8988T (cell line): Measurements from ENCODE around the gene INTS4.
"Not testable (repeated sequence)": the region's sequence is repeated elsewhere in the genome, so short reads cannot be mapped to it uniquely, and the experiment has no call there.

ENCODE experiments used
- DNase-seq: peaks from one replicate; pipeline ENCODE4 v3.0.0; 2011

The INTS4 gene

DNA sequence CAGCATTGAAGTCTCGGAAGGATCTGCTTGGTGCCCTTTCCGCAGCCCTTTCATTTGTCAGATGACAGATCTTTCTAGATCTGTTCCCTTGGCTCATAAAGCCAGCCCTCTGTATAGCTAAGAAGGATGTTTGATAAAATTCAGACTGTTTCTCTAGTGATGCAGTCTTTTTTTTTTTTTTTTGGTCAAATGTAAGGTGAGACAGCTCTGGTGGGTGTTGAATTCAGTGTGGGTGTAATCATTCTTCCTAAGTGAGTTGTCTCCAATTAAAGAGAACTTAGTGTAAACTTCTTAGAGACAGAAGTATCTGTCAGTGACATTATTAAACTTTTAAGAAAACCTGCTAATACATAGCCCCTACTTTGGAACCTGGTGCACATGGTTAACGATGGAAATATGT lies 120.3 kb downstream of the INTS4 start:
- DNase-seq = no peak

DNA sequence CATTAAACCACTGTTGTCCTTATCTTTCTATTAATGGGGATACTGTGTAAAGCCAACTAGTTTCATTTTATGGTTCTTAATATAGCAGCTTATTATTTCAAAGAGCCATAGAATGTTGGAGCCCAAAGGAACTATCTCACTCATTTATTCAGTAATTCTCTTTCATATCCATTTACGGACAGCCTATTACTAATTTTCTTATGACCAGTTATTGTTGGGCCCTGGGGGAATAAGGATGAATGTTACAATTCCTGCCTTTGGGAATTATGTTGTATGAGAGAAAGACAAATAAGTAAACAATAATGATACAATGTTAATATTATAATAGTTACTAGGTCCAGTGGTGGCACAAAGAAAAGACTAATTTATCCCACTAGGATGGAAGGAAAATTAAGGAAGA lies 121.1 kb downstream of the INTS4 start:
- DNase-seq = no peak

- DNase-seq = no peak
Observed at GRCh38 chr11:77871855-77872254, 122.6 kb downstream of the INTS4 start.

DNA sequence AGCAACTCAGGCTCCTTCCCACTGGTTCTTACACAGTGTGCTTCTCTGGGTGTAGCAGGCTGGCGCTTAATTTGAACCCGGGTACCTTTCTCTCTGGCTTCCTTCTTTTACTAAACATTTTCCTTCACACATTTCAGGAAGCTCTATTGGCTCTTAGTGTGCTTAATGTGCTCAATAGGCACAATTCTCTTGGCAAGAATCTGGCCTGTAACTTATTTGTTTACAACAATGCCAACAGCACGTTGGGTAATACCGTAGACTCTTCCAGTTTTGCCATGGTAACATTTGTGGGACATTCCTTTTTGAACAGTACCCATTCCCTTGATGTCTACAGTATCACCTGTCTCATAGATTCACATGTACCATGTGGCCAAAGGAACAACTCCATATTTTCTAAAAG lies 125.7 kb downstream of the INTS4 start:
- DNase-seq = no peak

GRCh38 chr11:77866336-77866735 lies 128.1 kb downstream of the INTS4 start:
- DNase-seq = no peak

- no peak for DNase-seq
Observed at GRCh38 chr11:77865805-77866204, 128.7 kb downstream of the INTS4 start.

DNA sequence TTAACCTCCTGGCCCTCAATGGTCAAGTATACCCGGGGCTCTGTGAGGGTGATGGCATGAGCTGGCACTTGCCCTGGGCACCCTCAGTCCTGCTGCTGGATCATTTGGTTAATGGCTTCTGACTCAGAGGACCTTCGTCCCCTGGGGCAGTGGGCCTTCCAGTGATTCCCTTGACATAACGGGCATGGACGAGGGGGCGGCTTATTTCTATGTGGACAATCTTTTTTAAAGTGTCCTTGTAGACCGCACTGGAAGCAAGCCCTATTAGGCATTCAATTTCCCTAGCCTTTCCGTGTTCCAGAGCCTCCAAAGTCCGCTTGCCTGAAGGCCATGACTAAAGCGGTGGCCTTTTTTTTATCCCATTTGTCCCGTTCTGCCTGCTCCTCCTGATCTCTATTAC lies 133.0 kb downstream of the INTS4 start:
- not testable (repeated sequence) for DNase-seq

- DNase-seq = not testable (repeated sequence)
Observed at GRCh38 chr11:77857906-77858457, 136.5 kb downstream of the INTS4 start.

DNA sequence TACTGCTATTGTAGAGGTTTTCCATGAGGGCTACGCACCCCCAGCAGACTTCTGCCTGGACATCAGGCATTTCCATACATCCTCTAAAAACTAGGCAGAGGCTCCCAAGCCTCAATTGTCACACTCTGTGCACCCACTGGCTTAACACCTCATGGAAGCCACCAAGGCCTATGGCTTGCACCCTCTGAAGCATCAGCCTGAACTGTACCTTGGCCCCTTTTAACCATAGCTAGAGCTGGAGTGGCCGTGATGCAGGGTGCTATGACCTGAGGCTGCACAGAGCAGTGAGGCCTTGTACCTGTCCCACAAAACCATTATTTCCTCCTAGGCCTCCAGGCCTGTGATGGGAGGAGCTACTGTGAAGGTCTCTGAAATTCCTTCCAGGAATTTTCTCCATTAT lies 139.6 kb downstream of the INTS4 start:
- DNase-seq = no peak

DNA sequence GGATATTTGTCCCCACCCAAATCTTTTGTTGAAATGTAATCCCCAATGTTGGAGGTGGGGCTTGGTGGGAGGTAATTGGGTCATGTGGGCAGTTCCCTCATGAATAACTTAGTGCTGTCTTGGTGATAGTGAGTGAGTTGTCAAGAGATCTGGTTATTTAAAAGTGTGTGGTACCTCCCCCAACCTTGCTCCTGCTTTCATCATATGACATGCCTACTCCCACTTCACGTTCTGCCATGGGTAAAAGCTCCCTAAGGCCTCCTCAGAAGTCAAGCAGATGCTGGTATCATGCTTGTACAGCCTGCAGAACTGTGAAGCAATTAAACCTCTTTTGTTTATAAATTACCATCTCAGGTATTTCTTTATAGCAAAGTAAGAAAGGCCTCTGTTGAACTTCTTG lies 143.0 kb downstream of the INTS4 start:
- DNase-seq = no peak

GRCh38 chr11:77843700-77844099 lies 150.8 kb downstream of the INTS4 start:
- DNase-seq = not testable (repeated sequence)

DNA sequence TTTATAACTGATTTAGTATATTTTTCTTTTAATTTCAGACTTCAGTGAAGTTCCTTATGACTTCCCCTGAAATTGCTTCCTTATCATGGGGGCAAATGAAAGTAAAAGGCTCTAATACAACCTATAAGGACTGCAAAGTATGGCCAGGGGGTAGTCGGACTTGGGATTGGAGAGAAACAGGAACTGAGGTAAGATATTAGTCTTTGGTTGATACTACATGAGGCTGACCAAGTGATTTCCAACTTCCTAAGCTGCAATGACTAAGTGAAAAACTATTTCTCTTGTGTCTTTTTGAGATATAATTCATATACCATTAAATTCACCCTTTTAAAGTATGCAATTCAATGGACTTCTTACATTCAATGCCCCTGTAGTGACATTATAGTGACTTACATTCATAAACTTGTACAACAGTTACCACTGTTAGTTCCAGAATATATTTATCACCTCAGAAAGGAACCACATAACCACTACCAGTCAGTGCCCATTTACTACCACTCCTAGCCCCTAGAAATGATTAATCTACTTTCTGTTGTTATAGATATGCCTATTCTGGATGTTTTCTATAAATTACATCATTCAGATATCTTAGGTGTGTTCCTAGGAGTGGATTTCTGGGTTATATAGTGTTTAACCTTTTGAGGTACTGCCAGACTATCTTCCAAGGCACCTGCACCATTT lies 151.9 kb downstream of the INTS4 start:
- DNase-seq = no peak

DNA sequence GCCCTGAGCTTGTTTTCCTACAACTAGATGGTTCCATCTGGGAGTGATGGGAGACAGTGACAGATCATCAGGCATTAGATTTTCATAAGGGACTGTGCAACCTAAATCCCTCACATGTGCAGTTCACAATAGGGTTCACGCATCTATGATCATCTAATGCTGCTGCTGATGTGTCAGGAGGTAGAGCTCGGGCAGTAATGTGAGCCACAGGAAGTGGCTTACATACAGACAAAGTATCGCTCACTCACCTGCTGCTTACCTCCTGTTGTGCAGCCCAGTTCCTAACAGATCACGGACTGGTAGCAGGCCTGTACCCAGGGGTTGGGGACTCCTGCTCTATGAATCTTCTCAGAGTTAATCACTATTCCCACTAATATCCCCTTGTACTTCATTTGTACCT lies 161.2 kb downstream of the INTS4 start:
- no peak for DNase-seq

DNA sequence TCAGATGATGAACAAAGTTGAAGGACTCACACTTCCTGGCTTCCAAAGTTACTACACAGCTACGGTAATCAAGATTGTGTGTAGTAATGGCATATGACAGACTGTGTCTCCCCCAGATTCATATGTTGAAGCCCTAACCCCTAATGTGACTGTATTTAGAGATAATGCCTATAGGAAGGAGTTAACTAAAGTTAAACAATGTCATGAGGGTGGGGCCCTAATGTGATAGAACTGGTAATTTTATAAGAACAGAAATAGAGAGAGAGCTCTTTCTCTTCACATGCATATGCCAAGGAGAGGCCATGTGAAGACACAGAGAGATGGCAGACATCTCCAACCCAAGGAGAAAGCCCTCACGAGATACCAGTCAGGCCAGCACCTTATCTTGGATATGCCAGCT lies 165.5 kb downstream of the INTS4 start:
- DNase-seq = no peak
